CD14-positive monocyte (primary cell): ENCODE measurements around the gene HID1. TPM values are rescaled to one million over a fixed set of nuclear protein-coding genes. Genes with fewer than 3 reads are reported as not detected.
A peak's percentile ranks its signal among the peaks of the same experiment; 100 is the strongest.

ENCODE experiments used
- DNase-seq, 3 donors: peaks; one replicate each; pipeline ENCODE4 v3.0.0-alpha.2; 2011 to 2022
- H2AFZ ChIP-seq: 2 replicates; pipeline ENCODE4 v1.6.0; 2012; ENCODE audit warnings: mild to moderate bottlenecking, low read depth, low read length, inconsistent platforms; ENCODE audit not compliant: insufficient read depth, poor library complexity, severe bottlenecking
- H3K27ac ChIP-seq, 2 donors: 1 replicate in 1 of 2; 2 replicates in 1 of 2; pipeline ENCODE4 v1.5.1; 2012 to 2013; ENCODE audit warnings: low read length in 2 of 2, control low read depth in 1 of 2, inconsistent platforms in 1 of 2, low read depth in 1 of 2, mild to moderate bottlenecking in 1 of 2
- H3K27me3 ChIP-seq, 2 donors: one replicate each; pipeline versions ENCODE4 v1.6.0 to v1.6.1; 2011 to 2013; ENCODE audit warnings: low read length in 2 of 2; ENCODE audit not compliant: control insufficient read depth in 2 of 2, insufficient read depth in 2 of 2
- H3K36me3 ChIP-seq, 2 donors: replicated peaks in 1 of 2; 1 replicate in 1 of 2; 2 replicates in 1 of 2; pipeline versions ENCODE4 v1.5.1 to v1.6.1; 2012 to 2013; ENCODE audit warnings: low read length in 2 of 2, control low read depth in 1 of 2, inconsistent platforms in 1 of 2, mild to moderate bottlenecking in 1 of 2; ENCODE audit not compliant: insufficient read depth in 2 of 2, control insufficient read depth in 1 of 2
- H3K4me1 ChIP-seq, 2 donors: 1 replicate in 1 of 2; 2 replicates in 1 of 2; pipeline versions ENCODE4 v1.5.1 to v1.6.1; 2012 to 2013; ENCODE audit warnings: low read length in 2 of 2, control low read depth in 1 of 2, inconsistent platforms in 1 of 2, mild to moderate bottlenecking in 1 of 2, moderate library complexity in 1 of 2; ENCODE audit not compliant: insufficient read depth in 2 of 2, control insufficient read depth in 1 of 2
- H3K4me2 ChIP-seq: replicated peaks from 2 replicates; pipeline ENCODE3; 2012; ENCODE audit warnings: low read length, moderate library complexity, mild to moderate bottlenecking; ENCODE audit not compliant: poor library complexity, severe bottlenecking; ENCODE audit errors: extremely low read depth
- H3K4me3 ChIP-seq, 3 experiments: fragments of 200-600 bp in 1 of 3; sonication (generic) in 1 of 3; replicated peaks in 1 of 3; 1 replicate in 2 of 3; 2 replicates in 1 of 3; pipeline ENCODE4 v1.5.1; 2011 to 2013; ENCODE audit warnings: low read length in 3 of 3, mild to moderate bottlenecking in 3 of 3, control low read depth in 2 of 3, low read depth in 2 of 3, inconsistent platforms in 1 of 3, moderate library complexity in 1 of 3
- H3K79me2 ChIP-seq: 2 replicates; pipeline ENCODE4 v1.6.0; 2012; ENCODE audit warnings: mild to moderate bottlenecking, control low read depth, inconsistent platforms, low read length, moderate library complexity; ENCODE audit not compliant: insufficient read depth
- H3K9ac ChIP-seq: 2 replicates; pipeline ENCODE4 v1.6.0; 2017; ENCODE audit warnings: low read length, mild to moderate bottlenecking; ENCODE audit not compliant: insufficient read depth, poor library complexity, severe bottlenecking
- H3K9me3 ChIP-seq, 2 donors: replicated peaks in 1 of 2; 1 replicate in 1 of 2; 2 replicates in 1 of 2; pipeline versions ENCODE4 v1.5.1 to v1.6.1; 2012 to 2013; ENCODE audit warnings: low read length in 2 of 2, control low read depth in 1 of 2; ENCODE audit not compliant: control insufficient read depth in 1 of 2, insufficient read depth in 1 of 2
- H4K20me1 ChIP-seq: 2 replicates; pipeline ENCODE4 v1.6.0; 2012; ENCODE audit warnings: mild to moderate bottlenecking, low read length, control low read depth, moderate library complexity; ENCODE audit not compliant: insufficient read depth
- H3K27ac Mint-ChIP-seq, 7 donors: one replicate each; pipeline ENCODE4 v1.8.0; 2020; ENCODE audit warnings: mild to moderate bottlenecking in 7 of 7, mixed read lengths in 7 of 7, moderate library complexity in 6 of 7, inconsistent platforms in 2 of 7
- H3K27me3 Mint-ChIP-seq, 3 donors: one replicate each; pipeline ENCODE4 v1.8.0; 2021 to 2022; ENCODE audit warnings: low read depth in 3 of 3, mild to moderate bottlenecking in 3 of 3, mixed read lengths in 3 of 3, moderate library complexity in 3 of 3, inconsistent platforms in 1 of 3
- H3K36me3 Mint-ChIP-seq, 2 donors: one replicate each; pipeline ENCODE4 v1.8.0; 2020; ENCODE audit warnings: mixed read lengths in 2 of 2, inconsistent platforms in 1 of 2, mild to moderate bottlenecking in 1 of 2
- H3K4me1 Mint-ChIP-seq: one replicate; pipeline ENCODE4 v1.8.0; 2020; ENCODE audit warnings: mild to moderate bottlenecking, mixed read lengths
- H3K4me3 Mint-ChIP-seq, 2 donors: one replicate each; pipeline ENCODE4 v1.8.0; 2020; ENCODE audit warnings: mild to moderate bottlenecking in 2 of 2, mixed read lengths in 2 of 2, moderate library complexity in 1 of 2
- H3K9me3 Mint-ChIP-seq, 7 donors: one replicate each; pipeline ENCODE4 v1.8.0; 2020 to 2022; ENCODE audit warnings: mixed read lengths in 7 of 7, mild to moderate bottlenecking in 6 of 7, moderate library complexity in 6 of 7, inconsistent platforms in 2 of 7
- WGBS: methylation state at CpG from one replicate; pipeline ENCODE4 v1.1.5; 2013; ENCODE audit warnings: missing lambda C conversion rate; ENCODE audit not compliant: insufficient coverage; 5-methylcytosine and 5-hydroxymethylcytosine counted together
- intact Hi-C, 2 donors: fragments of 100-400 bp; cut with micrococcal nuclease; formaldehyde crosslinking; loops; one replicate each; pipeline versions ENCODE4 v1.15.0 to v1.15.1; 2023
- polyA plus RNA-seq, 3 donors: library from polyadenylated mRNA; depleted of rRNA in 1 of 3; unstranded in 2 of 3; stranded (reverse) in 1 of 3; fragments of 300-500 nt in 2 of 3; fragments of >200 nt in 1 of 3; fragmentation: Illumina TruSeq in 2 of 3; gene quantifications; 1 replicate in 2 of 3; 2 replicates in 1 of 3; pipeline ENCODE4 v1.2.3, GENCODE V29; 2012 to 2021
- TF ChIP-seq, protein P1 (sequence below): fragments of 200-600 bp; IDR thresholded peaks from one replicate; pipeline ENCODE4 v1.8.0; 2022; ENCODE audit warnings: antibody characterized with exemption, mild to moderate bottlenecking

HID1 gene
- polyA plus RNA-seq, 3 donors: not detected

- H3K36me3 Mint-ChIP-seq: no peaks in the 10 kb centered on the region
- H4K20me1 ChIP-seq: no peaks in the 10 kb centered on the region
- no peak overlapping the region for H3K4me2 ChIP-seq
- peaks cover 27 to 61% of the 10 kb centered on the region in 2 donors for H3K27me3 ChIP-seq
- H2AFZ ChIP-seq: no peak overlapping the region
- peaks cover 42 to 60% of the 10 kb centered on the region in 2 donors for H3K4me1 ChIP-seq
- no peaks in the 10 kb centered on the region for H3K36me3 ChIP-seq
- H3K27ac ChIP-seq: no peak overlapping the region
- intact Hi-C loops: no loop called here
- peak overlapping the region in 1 of 2 donors; percentile 56 for H3K4me3 Mint-ChIP-seq
- peaks cover 0 to 7% of the 10 kb centered on the region in 2 donors for H3K9me3 ChIP-seq
- H3K27ac Mint-ChIP-seq: no peak overlapping the region
- H3K27me3 Mint-ChIP-seq: peaks cover 61 to 76% (median 63%) of the 10 kb centered on the region in 3 donors
- H3K9me3 Mint-ChIP-seq: peaks cover 0 to 10% (median 0%) of the 10 kb centered on the region in 7 donors
- TF ChIP-seq, protein P1, sequence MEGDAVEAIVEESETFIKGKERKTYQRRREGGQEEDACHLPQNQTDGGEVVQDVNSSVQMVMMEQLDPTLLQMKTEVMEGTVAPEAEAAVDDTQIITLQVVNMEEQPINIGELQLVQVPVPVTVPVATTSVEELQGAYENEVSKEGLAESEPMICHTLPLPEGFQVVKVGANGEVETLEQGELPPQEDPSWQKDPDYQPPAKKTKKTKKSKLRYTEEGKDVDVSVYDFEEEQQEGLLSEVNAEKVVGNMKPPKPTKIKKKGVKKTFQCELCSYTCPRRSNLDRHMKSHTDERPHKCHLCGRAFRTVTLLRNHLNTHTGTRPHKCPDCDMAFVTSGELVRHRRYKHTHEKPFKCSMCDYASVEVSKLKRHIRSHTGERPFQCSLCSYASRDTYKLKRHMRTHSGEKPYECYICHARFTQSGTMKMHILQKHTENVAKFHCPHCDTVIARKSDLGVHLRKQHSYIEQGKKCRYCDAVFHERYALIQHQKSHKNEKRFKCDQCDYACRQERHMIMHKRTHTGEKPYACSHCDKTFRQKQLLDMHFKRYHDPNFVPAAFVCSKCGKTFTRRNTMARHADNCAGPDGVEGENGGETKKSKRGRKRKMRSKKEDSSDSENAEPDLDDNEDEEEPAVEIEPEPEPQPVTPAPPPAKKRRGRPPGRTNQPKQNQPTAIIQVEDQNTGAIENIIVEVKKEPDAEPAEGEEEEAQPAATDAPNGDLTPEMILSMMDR: no peak
- DNase-seq: no peak
- H3K4me3 ChIP-seq: no peak overlapping the region
- H3K9ac ChIP-seq: no peak overlapping the region
- H3K4me1 Mint-ChIP-seq: peaks cover 43% of the 10 kb centered on the region
- 75% methylated on average over 4 of the region's 6 CpGs for WGBS
- H3K79me2 ChIP-seq: no peaks in the 10 kb centered on the region
Measured at GRCh38 chr17:74922172-74922571, 50.4 kb downstream of the HID1 start.

- Histone ChIP-seq H2AFZ (no peak overlapping the region), H3K9me3 (peaks cover 0 to 7% of the 10 kb centered on the region in 2 donors), H3K4me3 (no peak overlapping the region), H3K4me1 (peaks cover 46 to 64% of the 10 kb centered on the region in 2 donors), H3K79me2 (no peaks in the 10 kb centered on the region), H3K9ac (no peak overlapping the region), H3K4me2 (no peak overlapping the region), H3K27ac (no peak overlapping the region), H4K20me1 (no peaks in the 10 kb centered on the region), H3K36me3 (no peaks in the 10 kb centered on the region), H3K27me3 (peaks cover 27 to 60% of the 10 kb centered on the region in 2 donors)
- TF ChIP-seq, protein P1: no peak
- Mint-ChIP-seq H3K4me1 (peaks cover 47% of the 10 kb centered on the region), H3K27ac (no peak overlapping the region), H3K36me3 (peaks cover 0 to under 1% of the 10 kb centered on the region in 2 donors), H3K4me3 (peak overlapping the region in 1 of 2 donors; percentile 63), H3K9me3 (peaks cover 0 to 10% (median 0%) of the 10 kb centered on the region in 7 donors), H3K27me3 (peaks cover 57 to 72% (median 60%) of the 10 kb centered on the region in 3 donors)
- intact Hi-C loops: no loop called here
- WGBS: 100% methylated on average over 1 of the region's 2 CpGs
- DNase-seq: no peak
Measured at GRCh38 chr17:74921769-74922168, 50.8 kb downstream of the HID1 start.
